ENCODE data around the gene ZNF488.

- TF ChIP-seq CTCF (IDR thresholded peaks at IDR 0.05; ENCODE audit: low read length): no peak
- no peak for TF ChIP-seq EZH2 (IDR thresholded peaks at IDR 0.05; ENCODE audit: borderline replicate concordance, low read length)
Measured at GRCh38 chr10:47404446-47404845, 20.4 kb upstream of the ZNF488 start.
